GM18907 (cell line): ENCODE data around the gene KLRK1.
"Not testable (repeated sequence)": the region's sequence is repeated elsewhere in the genome, so short reads cannot be mapped to it uniquely, and the experiment has no call there.

Source experiments
- ATAC-seq: cut with Tn5 transposase; IDR thresholded peaks from one replicate; pipeline ENCODE4 v1.9.1; 2021; ENCODE audit warnings: mild to moderate bottlenecking, moderate library complexity; ENCODE audit not compliant: unreplicated experiment

The KLRK1 gene

DNA sequence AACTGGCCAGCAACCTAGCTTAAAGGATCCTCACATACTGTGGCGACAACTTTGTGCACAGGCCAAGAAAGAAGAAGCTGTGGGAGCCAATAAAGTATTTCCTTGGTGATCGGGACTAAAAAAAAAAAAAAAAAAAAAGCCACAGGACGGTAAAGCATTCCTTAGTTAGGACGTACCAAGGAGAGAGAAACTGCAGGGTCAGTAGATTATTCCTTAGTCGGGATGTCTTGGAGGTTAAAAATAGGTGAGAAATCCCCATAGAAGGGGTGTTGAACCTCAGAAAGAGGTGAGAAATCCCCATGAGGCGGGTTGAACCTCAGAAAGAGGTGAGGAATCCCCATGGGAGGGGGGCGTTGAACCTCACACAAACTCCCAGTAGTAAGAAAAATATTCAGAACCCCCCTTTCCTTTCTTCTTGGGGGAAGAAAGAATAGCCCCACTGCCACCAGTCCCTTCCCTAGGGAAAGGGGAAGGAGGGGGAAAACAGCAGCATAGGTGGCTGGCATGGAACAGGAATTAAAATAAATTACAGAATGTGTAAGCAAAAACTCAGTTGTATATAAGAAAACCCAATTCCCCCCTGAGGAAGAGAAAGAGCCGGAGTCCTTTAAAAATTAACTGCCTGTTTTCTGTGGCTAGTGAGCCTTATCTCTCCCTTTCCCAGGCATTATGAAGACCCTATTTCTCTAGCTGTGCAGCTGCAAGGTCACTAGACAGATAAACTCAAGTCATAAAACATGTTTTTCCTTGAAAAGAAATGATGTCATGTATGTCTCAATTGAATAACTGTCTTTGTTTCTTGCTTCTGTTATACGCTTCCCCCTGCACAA lies 26.8 kb downstream of the KLRK1 start:
- no peak for ATAC-seq

GRCh38 chr12:10362325-10362724 lies 27.5 kb downstream of the KLRK1 start:
- no peak for ATAC-seq

- no peak for ATAC-seq
Measured at GRCh38 chr12:10361622-10362021, 28.2 kb downstream of the KLRK1 start.

DNA sequence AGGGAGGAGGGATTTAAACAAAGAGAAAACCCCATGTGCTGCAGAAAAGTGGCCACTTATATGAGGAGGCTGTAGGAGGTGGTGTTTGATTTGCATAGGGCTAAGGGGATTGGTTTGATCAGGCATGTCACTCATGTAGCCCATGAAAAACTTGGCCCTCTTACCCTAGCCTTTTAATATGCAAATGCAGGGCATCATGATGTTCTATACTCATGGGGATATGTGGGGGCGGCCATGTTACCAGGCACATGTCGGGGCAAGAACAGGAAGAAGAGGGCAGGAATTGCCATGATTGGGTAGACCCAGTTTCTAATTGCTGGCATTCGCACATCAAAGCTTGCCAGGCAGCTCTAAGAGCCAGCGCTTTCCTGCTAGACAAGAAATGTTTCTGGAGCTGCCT lies 28.8 kb downstream of the KLRK1 start:
- ATAC-seq = no peak

DNA sequence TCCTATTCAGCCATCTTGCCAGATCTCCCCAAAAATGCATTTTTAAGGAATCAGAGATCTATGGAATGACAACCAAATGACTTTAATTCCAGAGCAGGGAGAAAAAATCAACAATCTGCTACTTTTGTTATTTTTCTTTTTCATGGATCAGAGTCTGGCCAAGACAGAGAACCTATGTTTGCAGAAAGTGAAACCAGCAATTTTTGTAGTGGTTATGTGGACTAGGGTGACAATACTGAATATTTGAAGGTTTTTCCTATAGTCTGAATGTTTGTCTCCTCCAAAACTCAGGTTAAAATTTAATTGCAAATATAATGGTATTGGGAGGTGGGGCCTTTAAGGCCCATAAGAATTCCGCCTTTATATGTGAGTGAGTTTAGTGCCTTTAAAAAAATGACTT lies 30.9 kb downstream of the KLRK1 start:
- no peak for ATAC-seq

DNA sequence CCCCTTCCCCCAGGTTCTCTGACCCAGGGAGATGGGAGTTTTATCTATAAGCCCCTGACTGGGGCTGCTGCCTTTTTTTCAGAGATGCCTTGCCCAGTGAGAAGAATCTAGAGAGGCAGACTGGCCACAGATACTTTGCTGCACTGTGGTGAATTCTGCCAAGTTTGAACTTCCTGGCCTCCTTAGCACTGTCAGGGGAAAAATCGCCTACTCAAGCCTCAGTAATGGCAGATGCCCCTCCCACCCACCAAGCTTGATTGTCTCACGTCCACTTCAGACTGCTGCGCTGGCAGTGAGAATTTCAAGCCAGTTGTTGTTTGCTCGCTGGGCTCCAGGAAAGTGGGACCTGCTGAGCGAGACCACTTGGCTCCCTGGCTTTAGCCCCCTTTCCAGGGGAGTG lies 31.7 kb downstream of the KLRK1 start:
- no peak for ATAC-seq

- ATAC-seq = no peak
Measured at GRCh38 chr12:10354502-10354901, 35.3 kb downstream of the KLRK1 start.

DNA sequence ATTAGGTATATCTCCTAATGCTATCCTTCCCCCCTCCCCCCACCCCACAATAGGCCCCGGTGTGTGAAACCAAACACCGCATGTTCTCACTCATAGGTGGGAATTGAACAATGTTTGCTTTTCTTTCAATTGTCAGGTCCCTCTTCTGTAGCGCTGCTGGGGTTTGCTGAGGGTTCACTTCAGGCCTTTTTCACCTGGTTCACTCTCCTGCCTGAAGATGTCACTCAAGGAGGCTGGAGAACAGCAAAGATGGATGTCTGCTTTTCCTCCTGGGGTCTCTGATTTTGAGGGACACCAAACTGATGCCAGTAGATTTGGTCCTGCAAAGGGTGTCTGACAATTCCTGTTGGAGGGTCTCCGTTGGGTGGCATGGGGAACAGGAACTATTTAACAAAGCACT lies 35.8 kb downstream of the KLRK1 start:
- ATAC-seq = no peak

DNA sequence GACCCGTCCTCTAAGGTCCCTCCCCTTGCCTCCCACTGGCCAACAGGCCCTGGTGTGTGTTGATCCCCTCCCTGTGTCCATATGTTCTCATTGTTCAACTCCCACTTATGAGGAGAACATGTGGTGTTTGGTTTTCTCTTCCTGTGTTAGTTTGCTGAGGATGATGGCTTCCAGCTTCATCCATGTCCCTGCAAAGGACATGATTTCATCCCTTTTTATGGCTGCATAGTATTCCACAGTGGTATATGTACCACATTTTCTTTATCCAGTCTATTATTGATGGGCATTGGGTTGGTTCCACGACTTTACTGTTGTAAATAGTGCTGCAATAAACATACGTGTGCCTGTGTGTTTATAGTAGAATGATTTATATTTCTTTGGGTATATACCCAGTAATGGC lies 38.4 kb downstream of the KLRK1 start:
- not testable (repeated sequence) for ATAC-seq

- ATAC-seq = no peak
Measured at GRCh38 chr12:10341892-10342509, 47.8 kb downstream of the KLRK1 start.

DNA sequence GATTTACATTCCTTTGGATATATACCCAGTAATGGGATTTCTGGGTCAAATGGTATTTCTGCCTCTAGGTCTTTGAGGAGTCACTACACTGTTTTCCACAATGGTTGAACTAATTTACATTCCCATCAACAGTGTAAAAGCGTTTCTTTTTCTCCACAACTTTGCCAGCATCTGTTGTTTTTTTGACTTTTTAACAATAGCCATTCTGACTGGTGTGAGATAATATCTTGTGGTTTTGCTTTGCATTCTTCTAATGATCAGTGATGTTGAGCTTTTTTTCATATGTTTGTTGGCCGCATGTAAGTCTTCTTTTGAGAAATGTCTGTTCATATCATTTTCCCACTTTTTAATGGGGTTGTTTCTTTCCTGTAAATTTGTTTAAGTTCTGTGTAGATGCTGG lies 48.9 kb downstream of the KLRK1 start:
- ATAC-seq = not testable (repeated sequence)

DNA sequence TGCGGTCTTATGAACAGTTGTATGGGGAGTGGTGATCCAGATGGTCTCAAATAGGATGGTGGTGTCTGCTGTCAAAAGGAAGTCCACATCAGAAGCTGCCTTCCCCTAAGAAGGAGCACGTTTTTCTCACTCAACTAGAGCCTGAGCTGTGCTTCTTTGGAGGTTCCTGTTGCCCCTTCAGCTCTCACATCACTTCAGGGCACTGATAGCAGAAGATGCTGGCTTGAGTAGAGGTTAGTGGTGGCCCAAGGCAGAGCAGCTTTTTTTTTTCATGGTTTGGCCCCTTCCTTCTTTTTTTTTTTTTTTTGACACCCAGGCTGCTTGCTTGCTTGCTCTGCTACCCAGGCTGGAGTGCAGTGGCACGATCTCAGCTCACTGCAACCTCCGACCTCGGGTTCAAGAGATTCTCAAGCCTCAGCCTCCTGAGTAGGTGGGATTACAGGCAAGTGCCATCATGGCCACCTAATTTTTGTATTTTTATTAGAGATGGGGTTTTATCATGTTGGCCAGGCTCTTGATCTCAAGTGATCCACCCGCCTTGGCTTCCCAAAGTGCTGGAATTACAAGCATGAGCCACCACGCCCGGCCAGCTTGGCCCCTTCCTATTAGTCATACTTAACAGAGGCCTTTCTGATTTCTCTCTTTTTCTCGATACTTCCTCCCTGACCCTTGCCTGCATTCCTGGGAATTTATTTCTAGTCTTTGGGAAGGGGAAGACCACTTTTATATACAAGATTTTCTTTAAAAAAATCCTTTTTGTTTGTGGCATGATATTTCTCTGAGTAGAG lies 50.6 kb downstream of the KLRK1 start:
- no peak for ATAC-seq

DNA sequence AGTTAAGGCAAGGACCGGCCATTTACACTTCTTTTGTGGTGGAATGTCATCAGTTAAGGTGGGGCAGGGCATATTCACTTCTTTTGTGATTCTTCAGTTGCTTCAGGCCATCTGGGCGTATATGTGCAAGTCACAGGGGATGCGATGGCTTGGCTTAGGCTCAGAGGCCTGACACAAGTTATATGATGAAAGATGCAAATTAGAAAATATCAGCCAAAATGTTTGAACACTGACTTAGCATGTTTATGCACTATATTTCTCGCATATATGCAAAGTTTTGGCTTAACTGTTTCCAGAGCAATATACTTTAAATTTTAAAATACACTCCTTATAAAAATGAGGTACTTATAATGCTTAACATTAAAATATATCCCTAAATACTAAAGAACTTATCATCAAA lies 51.4 kb downstream of the KLRK1 start:
- ATAC-seq = not testable (repeated sequence)

- ATAC-seq = not testable (repeated sequence)
Measured at GRCh38 chr12:10336196-10336595, 53.6 kb downstream of the KLRK1 start.

DNA sequence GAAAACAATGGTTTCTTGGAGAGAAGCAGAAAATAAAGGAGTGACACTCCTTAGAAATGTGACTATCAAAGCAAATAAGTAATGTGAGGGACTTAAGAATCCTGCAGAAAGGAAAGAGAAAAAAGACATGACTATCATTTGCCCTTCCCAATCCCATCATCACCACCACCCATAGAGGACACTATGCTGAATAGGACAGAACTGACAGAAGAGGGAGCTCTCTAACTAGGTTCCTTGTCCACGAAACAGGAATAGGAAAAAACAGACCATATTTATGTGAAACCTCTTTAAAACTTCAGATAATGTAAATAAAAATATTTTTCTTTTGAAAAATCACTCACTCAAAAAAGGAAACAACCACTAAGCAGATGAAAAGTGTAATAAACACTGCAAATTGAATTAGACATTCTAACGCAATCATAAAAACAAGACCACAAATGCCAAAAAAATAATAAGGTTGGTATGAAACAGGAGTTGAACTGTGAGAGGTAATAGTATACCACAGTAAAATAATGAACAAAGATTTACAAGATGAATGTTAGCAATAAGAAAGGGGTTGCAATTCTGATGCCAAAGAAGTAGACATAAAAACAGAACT lies 58.1 kb downstream of the KLRK1 start:
- ATAC-seq = no peak

DNA sequence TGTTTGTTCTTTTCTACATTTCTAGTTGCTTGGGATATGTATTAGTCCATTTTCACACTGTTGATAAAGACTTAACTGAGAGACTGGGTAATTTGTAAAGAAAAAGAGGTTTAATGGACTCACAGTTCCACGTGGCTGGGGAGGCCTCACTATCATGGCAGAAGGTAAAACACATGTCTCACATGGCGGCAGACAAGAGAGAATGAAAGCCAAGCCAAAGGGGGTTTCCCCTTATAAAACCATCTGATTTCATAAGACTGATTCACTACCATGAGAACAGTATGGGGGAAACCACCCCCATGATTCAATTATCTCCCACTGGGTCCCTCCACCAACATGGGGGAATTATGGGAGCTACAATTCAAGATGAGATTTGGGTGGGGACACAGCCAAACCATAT lies 61.1 kb downstream of the KLRK1 start:
- not testable (repeated sequence) for ATAC-seq
